GM18909 (cell line): ENCODE results near the gene ANXA3.
"Not testable (repeated sequence)": the region's sequence is repeated elsewhere in the genome, so short reads cannot be mapped to it uniquely, and the experiment has no call there.

ENCODE experiments used
- ATAC-seq: cut with Tn5 transposase; IDR thresholded peaks from one replicate; pipeline ENCODE4 v1.9.1; 2021; ENCODE audit warnings: mild to moderate bottlenecking; ENCODE audit not compliant: unreplicated experiment, poor library complexity

ANXA3 gene

DNA sequence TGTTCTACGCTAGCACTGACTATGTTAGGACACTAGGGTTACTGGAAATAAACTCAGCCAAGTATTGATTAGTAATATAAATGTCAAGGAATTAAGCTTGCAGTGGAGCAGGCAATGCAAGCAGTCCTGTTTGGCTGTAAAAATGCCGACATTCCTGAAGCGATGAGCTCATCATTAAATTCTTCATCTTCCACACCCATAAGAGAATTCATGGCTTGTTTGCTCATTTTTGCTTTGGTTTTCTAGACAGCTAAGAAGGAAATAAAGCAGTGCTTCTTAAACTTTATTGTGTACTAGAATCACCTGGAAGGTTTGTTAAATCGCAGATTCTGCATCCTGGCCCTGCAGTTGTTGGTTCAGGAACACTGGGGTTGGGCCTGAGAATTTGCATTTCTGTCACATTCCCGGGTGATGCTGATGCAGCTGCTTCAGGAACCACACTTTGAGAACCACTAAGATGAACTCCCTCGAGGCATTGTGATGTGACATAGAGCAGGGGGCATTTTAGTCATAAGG is 17.8 kb downstream of the ANXA3 start:
- ATAC-seq = no peak

DNA sequence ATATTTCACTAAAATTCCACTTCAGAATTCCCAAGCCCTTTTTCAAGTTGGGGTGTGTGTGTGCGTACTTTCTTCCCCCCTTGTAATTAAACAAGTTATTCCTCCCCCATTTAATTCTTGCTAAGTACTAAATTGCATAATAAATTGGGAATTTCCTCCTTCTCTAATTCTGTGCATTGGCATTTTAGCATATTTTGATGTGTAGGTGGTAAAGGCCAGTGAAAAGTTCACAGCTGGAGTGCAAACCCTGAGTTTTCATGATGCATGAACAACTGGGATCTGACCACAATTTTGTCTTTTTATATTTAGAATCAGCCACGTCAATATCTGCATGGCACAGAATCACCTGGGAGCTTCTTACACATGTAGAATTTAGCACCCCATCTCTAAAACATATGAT is 18.5 kb downstream of the ANXA3 start:
- ATAC-seq = no peak

DNA sequence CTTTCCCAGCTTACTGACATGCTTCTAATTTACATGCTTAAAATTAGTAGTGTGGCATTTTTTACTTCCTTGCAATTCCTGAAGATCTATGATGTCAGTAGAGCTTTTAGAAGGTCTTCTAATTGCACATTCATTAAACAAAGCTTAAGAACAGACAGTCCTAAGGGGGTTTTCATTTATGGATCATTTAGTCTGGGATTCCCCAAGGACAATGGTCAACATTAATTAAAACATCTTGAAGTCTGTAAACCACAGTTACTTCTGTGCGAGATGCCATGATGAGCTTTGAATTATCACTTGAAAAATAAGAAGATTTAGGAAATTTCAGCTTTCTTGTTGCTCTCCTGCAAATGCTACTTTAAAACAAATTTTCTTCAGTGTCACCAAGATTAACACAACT is 20.2 kb downstream of the ANXA3 start:
- ATAC-seq = no peak

DNA sequence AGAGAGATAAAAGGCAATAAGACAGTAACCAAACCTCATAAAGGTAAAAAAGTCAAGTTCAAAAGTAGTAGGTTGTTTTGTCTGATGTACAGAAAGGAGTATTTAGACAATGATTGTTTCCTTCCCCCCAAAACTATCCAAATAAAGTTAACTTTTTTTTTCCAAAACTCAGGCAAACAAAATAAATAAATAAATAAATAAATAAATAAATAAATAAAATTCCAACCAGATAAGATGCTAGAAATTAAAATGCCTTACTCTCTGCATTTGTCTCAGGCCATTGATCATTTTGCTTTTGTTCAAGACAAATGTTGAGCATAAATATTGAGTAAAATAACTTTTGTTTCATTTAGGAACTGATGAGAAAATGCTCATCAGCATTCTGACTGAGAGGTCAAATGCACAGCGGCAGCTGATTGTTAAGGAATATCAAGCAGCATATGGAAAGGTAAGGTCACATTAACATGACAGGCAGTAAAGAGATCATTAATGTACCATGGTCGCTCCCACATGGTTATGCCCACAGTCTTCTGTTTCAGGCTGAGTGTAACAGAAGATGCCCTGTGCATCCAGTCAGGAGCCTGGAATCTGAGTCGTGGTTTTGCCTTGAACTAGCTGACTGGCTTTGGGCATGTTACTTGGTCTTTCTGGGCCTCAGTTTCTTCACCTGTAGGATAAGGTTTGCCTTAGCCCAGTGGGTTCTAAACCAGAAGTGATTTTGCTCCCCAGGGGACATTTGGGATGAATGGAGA is 27.3 kb downstream of the ANXA3 start:
- no peak for ATAC-seq

DNA sequence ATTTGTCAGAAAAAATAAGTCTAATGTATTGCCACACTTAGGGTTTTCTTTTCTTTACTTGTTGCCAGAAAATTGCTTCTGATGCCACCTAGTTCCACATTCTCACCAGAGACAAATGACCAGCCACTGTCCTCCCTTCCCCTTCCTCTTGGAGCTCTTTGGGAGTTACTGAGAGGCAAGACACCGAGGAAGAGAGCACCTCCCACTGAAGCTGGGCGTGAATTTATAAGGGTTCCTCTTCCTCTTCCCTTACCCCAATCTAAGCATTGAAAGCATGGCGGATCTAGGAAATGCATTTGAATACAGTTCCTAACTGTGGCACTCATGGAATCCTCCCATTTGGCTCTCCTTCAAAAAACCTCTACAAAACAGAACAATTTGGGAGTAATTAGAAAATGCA is 30.0 kb downstream of the ANXA3 start:
- ATAC-seq = no peak

DNA sequence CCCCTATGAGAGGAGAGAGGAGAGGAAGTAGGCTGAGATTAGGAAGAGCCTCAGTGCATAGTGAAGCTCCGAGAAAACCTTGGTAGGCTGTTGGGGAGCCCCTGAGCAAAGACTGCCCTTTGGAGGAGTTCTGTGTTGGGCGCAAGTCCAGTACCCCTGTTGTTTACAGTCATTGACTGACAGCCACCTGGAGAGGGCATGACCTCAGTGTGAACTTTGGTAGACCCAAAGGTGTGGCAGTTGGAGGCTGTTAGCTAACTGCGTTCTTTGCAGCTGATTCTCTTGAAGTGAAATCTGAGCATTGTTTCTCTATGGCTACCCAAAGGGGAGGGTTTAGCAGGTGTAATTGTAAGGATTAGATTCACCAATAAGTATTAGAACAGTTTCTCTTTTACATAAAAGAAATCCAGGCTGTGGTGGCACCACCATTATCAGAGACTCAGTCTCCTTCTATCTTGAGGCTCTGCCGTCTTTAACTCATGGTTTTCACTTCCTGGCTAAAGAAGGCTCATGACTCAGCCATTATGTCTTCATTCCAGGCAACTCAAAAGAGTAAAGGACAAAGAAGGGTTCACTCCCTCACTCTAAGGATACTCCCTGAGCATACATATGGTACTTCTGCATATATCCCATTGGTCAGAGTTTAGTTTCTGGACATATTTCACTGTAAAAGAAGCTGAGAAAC is 33.4 kb downstream of the ANXA3 start:
- no peak for ATAC-seq

DNA sequence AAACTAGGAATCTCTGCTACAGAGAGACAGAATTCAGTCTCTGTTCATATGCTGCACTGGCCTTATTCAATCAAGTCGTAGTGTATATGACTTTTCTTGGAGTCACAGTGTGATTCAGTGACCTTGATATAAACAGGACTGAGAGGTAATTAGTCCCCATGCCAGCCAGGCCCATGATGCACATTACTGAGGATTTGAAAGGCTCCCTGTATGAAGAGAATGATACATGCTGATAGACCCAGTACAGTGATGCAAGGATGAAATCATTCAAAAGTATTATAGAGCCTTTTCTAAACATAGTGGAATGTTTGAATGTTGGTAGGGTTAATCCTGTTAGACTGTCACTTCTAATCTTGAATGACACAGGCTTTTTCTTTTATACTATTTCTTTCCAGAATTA is 34.1 kb downstream of the ANXA3 start:
- ATAC-seq = no peak

DNA sequence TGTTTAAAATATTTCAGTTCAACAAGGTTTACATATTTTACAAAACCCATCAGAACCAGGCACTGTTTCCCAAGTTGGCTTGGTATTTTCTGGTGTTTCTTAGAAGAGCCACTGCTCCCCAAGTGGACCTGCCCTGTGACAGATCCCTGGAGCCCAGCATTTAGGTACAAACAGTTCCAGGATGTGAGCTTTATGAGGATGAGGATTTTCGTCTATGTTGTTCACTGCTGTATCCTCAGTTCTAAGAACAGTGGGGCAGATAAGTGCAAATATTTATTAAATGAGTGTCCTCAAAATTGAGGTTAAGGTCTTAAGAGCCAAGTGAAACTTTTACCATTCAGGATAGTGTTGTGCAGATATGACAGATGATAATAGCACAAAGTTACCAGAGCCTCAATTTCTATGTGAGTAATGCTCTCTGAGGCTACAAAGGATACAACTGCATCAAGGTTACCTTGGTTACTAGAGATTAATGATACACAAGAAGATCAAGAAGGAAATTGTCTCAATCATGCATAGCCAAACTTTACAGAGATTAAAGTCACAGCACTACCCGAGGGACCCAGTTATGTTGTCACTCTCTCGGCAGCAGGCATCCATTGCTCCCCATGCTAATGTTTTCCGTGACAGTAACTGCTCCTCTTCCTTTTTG is 37.5 kb downstream of the ANXA3 start:
- no peak for ATAC-seq

DNA sequence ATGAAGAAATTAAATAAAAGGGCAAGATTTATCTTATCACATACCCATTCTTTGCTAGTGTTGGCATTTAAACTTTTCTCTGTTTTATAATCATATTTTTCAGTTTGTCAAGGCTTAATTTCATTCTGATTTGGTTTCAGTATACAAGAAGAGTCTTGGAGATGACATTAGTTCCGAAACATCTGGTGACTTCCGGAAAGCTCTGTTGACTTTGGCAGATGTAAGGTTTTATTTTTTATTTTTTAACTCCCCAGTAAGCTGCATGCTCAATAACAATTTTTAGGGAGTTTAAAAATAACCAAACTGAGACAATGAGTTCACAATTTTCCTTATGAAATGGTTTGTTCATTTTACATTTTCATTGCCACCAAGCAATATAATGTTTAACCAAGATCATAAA is 39.8 kb downstream of the ANXA3 start:
- ATAC-seq = no peak

DNA sequence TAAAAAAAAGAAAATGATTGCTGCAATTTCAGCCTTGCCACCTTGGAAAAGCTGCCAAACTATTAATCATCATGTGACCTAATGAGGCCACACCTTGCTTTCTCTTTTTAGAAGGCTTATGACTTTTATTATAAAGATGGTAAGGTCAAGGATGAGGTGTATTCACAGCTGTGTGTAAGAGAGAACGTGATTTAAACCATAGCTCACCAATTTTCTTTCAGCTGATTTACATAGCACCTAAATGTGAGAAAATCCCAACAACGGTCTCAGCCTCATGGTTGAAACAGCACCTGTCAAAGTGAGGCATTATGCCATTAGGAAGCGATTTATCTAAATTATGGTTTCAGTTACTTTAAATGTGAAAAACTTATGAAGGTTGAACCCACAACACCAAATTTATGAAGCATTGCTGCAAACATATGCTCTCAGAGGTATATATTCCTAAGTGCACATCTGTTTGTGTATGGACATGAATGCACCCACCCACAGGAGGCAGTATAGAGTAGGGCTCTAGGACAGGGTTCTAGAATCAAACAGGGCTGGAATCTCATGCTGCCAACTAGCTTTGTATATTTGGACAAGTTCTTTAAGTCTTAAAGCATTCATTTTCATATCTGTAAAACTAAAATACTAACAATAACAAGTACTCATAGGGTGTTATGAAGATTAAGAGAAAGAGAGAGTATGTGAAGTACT is 40.7 kb downstream of the ANXA3 start:
- peak; percentile 55 for ATAC-seq

DNA sequence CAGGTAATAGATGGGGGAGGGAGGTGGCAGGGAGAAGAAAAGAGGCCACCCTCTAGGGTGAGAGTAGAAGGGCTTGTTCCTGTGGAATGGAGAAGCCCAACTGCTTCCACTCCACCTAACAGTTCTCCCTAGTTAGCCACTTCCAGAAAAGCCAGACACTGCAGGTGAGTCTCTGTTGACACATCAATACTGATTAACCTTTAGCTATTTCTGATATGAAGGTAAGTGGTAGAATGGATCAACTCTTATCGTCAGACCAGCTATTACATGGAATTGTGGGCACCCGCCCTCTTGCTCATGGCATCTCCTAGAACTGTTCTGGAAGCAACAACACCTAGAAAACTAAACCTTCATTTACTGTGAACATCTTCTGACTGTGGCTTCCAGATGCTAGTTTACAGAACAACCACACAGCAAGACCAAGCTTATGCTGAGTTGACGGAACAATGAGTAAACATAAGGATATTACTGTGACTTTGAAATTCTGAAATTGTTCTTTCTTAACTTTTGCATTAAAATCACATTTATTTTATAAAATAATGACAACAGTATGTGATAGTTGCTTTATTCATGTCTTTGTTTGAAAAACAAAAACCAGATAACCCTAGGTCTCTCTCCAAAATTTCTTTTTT is 44.7 kb downstream of the ANXA3 start:
- no peak for ATAC-seq

DNA sequence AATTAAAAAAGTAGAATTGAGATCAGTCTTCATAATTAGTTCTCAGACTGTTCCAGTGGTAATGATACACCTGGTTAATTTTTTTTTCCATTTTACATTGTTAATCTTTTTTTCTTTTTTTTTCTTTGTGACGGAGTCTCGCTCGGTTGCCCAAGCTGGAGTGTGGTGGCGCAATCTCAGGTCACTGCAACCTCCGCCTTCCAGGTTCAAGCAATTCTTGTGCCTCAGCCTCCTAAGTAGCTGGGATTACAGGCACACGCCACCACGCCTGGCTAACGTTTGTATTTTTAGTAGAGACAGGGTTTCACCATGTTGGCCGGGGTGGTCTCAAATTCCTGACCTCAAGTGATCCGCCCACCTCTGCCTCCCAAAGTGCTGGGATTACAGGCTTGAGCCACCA is 46.9 kb downstream of the ANXA3 start:
- ATAC-seq = not testable (repeated sequence)

DNA sequence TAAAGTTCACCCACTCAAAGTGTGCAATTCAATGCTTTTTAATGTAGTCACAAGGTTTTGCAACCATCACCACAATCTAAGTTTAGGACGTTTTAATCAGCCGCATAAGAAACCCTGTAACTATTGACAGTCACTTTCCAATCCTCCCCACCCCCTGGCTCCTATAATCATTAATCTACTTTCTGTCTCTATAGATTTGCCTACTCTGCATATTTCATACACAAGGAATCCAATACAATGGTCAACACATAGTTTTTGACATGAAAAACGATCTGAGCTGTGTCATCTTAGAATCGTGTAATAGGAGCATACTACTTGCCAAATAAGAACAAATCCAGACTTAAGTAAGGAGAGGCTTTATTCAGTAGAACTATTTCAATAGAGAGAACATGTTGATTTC is 47.6 kb downstream of the ANXA3 start:
- ATAC-seq = no peak

DNA sequence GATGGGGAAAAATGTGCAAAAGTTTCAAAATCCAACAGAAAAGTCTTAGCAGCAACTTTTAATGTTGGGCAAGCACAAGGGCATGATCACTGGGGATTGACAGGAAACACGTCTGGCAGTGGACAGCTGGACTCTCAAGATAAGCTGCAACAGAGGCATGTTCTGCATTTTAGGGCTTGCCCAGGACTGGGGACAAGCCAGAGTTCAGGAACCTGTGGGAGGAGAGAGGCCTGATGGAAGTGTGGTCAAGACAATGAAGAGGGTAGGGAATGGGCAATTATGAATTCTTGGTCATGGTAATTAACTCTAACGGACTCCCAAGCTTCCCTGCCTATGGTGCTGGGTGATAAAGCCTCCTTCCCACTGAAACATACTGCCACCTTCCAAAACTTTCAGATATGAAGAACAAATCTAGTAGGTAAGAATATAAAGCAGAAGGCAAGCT is 48.4 kb downstream of the ANXA3 start:
- ATAC-seq = no peak

DNA sequence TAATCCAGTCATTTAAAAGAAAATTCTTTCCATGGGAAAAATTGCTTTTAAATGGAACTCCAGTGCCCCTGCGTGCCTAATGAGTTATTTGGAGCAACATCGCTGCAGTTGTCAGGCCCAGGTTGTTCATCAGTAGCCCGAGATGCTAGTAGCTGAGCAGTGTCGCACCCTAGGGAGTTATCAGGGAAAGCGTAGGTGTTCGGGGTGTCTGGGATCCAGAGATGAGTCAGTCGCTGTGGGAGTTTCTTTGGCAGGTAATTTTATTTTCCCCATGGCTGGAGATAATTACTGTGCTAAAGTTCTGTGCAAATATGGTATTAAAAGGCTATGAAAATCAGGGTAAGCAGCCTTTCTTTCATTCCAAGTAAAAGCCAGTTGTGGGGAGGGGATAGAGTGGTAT is 49.4 kb downstream of the ANXA3 start:
- ATAC-seq = peak; percentile 89

DNA sequence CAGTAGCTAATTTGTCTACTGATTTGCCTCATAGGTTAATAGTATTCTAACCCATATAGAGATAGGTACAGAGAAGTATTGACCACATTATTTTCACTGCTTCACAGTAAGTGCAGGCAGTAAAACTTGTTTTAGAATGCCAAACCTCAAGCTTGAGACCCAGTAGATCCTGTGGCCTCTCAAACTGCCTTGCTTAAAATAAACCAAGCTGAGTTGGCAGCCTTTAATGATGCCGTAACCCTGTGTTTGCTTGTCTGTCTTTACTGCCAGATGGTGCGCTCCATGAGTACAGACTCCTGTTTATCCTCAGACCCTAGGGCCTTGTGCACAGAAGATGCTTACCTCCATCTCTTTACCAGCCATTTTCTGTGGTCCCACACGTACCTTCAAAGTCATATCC is 50.8 kb downstream of the ANXA3 start:
- ATAC-seq = no peak

DNA sequence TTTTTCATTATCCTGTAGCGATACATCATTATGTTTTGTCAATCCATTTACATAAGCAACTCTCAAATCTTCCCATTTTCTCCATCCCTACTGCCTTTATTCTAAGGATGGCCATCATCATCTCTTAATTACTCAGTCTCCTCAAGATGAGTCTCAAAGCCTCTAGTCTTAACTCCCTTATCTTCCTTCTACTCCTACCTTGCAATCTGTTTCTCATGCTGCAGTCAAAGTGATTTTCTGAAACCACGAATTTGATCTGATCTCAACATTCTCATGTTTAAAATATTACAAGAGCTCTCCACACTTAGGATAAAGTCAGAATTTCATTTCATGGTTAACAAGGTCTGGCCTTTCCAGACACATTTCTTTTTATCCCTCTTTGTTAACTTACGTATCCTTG is 51.8 kb downstream of the ANXA3 start:
- no peak for ATAC-seq

DNA sequence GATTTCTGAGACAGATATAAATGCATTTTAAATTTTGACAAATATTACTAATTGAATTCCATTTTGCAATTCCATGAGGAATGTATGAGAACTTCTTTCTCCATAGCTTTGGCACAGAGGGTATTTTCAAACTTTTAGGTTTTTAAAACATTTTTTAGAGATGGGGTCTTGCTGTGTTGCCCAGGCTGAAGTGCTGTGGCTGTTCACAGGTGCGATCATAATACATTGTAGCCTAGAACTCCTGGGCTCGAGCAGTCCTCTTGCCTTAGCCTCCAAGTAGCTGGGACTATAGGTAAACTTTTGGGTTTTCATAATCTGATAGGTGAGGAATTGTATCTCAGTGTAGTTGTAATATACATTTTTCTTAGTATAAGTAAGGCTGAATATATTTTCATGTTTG is 53.4 kb downstream of the ANXA3 start:
- ATAC-seq = no peak

DNA sequence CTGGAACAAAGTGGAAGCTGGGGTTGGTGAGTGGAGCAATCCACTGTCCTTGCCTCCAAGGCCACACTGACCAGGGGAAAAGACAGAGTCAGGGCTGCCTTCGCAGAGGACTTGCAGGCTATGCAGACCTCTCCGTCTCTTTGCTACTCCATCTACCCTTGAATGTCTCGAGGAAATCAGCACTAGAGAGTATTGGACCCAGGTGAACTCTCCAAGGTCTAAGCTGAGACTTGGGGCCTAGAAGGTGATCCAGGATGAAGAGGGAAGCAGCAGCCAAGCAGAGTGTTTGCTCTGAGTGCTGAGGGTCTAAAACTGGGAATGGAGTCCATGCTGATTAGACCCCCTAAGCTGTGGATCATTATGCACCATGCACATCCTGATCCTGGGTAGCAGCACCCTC is 54.5 kb downstream of the ANXA3 start:
- ATAC-seq = no peak

DNA sequence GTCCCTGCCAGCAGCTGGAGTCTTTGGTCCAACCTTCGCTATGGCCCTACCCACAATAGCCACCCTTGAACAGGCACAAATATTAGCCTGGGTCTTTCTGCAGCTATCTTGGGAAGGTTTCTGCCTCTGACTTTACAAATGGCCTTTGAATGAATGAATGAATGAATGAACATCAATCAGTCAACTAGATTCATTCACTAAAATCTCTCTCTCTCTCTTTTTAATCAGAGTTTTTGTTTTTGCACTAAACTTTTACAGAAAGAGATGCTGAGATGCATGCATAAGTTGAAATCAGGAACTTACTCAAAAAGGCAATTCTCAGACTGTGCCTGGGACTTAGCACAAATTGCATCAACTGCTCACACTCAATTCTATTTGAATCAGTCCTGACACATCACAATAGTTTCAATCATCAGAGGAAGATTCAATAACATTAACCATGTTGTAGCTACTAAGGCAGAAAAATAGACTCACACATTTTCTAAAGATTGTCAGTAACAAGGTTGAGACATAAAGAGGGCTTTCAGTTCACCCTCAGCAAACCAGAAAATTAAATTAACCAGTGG is 55.0 kb downstream of the ANXA3 start:
- ATAC-seq = no peak
